Measurements from ENCODE around the gene ENPP6. TPM values are rescaled to one million over a fixed set of nuclear protein-coding genes. Genes with fewer than 3 reads are reported as not detected.

The ENPP6 gene
- total and polyA plus RNA-seq, 4 donors: 0.13 to 1.8 (median 0.19) TPM; not detected in 1

DNA sequence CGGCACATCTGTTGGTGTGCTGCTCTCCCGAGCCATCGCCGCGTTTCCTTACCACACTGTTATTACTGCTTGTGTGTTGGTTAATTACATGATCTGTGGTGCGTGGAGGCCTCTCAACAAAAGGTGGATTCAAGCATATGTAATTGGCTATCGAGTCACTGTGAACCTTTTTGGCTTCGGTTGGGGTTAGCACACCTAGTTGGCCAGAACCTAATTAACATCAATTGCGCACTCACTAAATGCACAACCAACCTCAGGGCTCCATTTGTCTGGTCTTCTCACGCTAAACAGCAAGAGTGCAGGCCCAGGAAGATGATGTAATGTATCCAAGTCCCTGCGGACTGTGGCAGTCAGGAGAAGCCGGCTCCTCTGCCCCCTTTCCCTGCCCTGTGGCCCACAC lies 17.4 kb downstream of the ENPP6 start:
- Histone ChIP-seq H3K27ac (ENCODE audit: low read depth in 1 of 2, low read length in 2 of 2) (no peak overlapping the region), H3K4me1 (ENCODE audit: control insufficient read depth in 1 of 2, insufficient read depth in 2 of 2, low read length in 2 of 2) (no peaks in the 10 kb centered on the region), H3K27me3 (ENCODE audit: control insufficient read depth in 1 of 2, insufficient read depth in 2 of 2, low read length in 1 of 2) (no peaks in the 10 kb centered on the region), H3K4me3 (ENCODE audit: low read length in 2 of 2) (no peak overlapping the region), H3K36me3 (ENCODE audit: control insufficient read depth in 1 of 2, insufficient read depth in 2 of 2, low read length in 1 of 2) (no peaks in the 10 kb centered on the region), H3K9me3 (ENCODE audit: control insufficient read depth, low read length) (no peaks in the 10 kb centered on the region)
- intact Hi-C loops (cut with DNase I): no loop called here
- WGBS, 2 donors: 88 to 90% methylated on average over 12 of the region's 12 CpGs
- DNase-seq (no peak), ATAC-seq (ENCODE audit: low FRiP score) (no peak)

DNA sequence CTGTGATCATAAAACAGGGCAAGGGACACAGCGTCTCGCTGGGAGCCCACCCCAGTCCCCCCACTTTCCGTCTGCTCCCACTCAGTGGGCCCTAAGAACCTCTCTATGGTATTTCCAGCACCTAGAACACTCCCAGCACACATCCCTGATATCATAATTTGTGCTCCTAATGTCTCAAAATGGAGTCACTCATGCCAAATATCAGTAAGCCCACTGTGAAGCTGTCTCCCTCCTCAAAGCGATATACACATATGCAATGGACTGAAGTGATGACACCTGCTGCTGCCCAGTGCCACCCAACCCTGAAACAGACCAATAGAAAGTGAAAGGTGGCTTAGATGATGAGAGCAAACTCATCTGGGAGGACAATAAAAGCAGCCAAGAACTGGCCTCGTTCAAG lies 17.9 kb downstream of the ENPP6 start:
- intact Hi-C loops (cut with DNase I): no loop called here
- Histone ChIP-seq H3K27ac (ENCODE audit: low read depth in 1 of 2, low read length in 2 of 2) (no peak overlapping the region), H3K4me3 (ENCODE audit: low read length in 2 of 2) (no peak overlapping the region), H3K27me3 (ENCODE audit: control insufficient read depth in 1 of 2, insufficient read depth in 2 of 2, low read length in 1 of 2) (no peaks in the 10 kb centered on the region), H3K36me3 (ENCODE audit: control insufficient read depth in 1 of 2, insufficient read depth in 2 of 2, low read length in 1 of 2) (no peaks in the 10 kb centered on the region), H3K9me3 (ENCODE audit: control insufficient read depth, low read length) (no peaks in the 10 kb centered on the region), H3K4me1 (ENCODE audit: control insufficient read depth in 1 of 2, insufficient read depth in 2 of 2, low read length in 2 of 2) (no peaks in the 10 kb centered on the region)
- WGBS, 2 donors: 95 to 96% methylated on average over 5 of the region's 5 CpGs
- DNase-seq: no peak
- ATAC-seq (ENCODE audit: low FRiP score): no peak

DNA sequence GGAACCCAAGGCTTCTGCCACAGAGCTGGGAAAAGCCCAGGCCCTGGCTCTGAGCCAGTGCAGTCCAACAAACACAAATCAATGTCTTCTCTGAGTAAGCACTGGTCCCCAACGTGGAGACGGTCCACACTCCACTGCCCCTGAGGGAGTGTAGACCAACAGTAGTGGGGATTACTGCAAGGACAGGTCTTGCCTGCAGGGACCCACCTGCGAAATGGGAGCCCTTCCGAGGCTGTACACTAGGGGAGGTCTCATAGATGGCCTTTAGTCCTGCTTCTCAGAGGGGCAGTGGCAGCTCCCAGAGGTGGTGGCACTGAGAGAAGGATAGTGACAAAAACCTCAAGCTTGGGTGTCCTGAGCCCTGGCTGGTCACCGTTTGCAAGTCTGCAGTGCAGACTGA lies 19.5 kb downstream of the ENPP6 start:
- no peak overlapping the region for H3K4me3 ChIP-seq (ENCODE audit: low read length in 2 of 2)
- no peaks in the 10 kb centered on the region for H3K27me3 ChIP-seq (ENCODE audit: control insufficient read depth in 1 of 2, insufficient read depth in 2 of 2, low read length in 1 of 2)
- WGBS, 2 donors: 61 to 65% methylated on average over 5 of the region's 5 CpGs
- no peaks in the 10 kb centered on the region for H3K36me3 ChIP-seq (ENCODE audit: control insufficient read depth in 1 of 2, insufficient read depth in 2 of 2, low read length in 1 of 2)
- ATAC-seq (ENCODE audit: low FRiP score): no peak
- DNase-seq: no peak
- H3K4me1 ChIP-seq (ENCODE audit: control insufficient read depth in 1 of 2, insufficient read depth in 2 of 2, low read length in 2 of 2): no peaks in the 10 kb centered on the region
- no peaks in the 10 kb centered on the region for H3K9me3 ChIP-seq (ENCODE audit: control insufficient read depth, low read length)
- intact Hi-C loops (cut with DNase I): no loop called here
- no peak overlapping the region for H3K27ac ChIP-seq (ENCODE audit: low read depth in 1 of 2, low read length in 2 of 2)

- DNase-seq (no peak), ATAC-seq (ENCODE audit: low FRiP score) (peak; percentile 20)
- Histone ChIP-seq H3K36me3 (ENCODE audit: control insufficient read depth in 1 of 2, insufficient read depth in 2 of 2, low read length in 1 of 2) (no peaks in the 10 kb centered on the region), H3K27me3 (ENCODE audit: control insufficient read depth in 1 of 2, insufficient read depth in 2 of 2, low read length in 1 of 2) (no peaks in the 10 kb centered on the region), H3K4me1 (ENCODE audit: control insufficient read depth in 1 of 2, insufficient read depth in 2 of 2, low read length in 2 of 2) (no peaks in the 10 kb centered on the region), H3K27ac (ENCODE audit: low read depth in 1 of 2, low read length in 2 of 2) (no peak overlapping the region), H3K4me3 (ENCODE audit: low read length in 2 of 2) (no peak overlapping the region), H3K9me3 (ENCODE audit: control insufficient read depth, low read length) (no peaks in the 10 kb centered on the region)
- intact Hi-C loops (cut with DNase I): no loop called here
- WGBS, 2 donors: 93 to 94% methylated on average over 3 of the region's 3 CpGs
Observed at GRCh38 chr4:184197536-184198082, 20.1 kb downstream of the ENPP6 start.

DNA sequence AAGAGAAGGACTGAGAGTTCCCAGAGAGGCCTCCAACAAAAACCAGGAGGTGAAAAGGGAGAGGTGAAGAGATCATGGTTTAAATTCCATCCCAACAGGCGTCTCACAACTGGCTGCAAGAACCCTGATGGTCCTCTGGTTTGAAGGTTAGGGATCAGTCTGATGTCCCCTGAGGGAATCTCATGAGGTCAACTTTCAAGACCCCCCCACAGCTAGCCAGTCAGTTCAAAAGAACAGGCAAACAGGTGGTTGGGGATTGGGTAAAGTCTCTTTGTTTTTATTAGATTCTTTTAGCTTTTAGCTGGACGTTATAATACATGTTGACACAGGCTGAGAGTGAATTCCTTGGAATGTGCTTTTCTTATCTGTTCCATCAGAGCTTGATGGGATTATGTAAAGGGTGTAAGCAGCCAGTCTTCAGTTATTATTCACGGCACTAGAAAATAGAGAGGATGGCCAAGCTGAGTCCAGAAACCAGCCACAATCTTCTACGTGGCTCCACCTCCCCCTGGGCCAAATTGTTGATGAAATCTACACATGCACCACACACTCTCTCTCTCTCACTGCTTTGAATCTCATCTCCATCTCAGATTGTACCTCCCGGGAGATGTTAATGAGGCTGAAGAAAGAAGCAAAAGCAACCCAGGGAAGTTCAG lies 20.8 kb downstream of the ENPP6 start:
- no peak overlapping the region for H3K27ac ChIP-seq (ENCODE audit: low read depth in 1 of 2, low read length in 2 of 2)
- H3K9me3 ChIP-seq (ENCODE audit: control insufficient read depth, low read length): no peaks in the 10 kb centered on the region
- ATAC-seq (ENCODE audit: low FRiP score) (peak; percentile 74), DNase-seq (no peak)
- H3K36me3 ChIP-seq (ENCODE audit: control insufficient read depth in 1 of 2, insufficient read depth in 2 of 2, low read length in 1 of 2): no peaks in the 10 kb centered on the region
- WGBS, 2 donors: 26 to 31% methylated on average over 5 of the region's 5 CpGs
- no peaks in the 10 kb centered on the region for H3K27me3 ChIP-seq (ENCODE audit: control insufficient read depth in 1 of 2, insufficient read depth in 2 of 2, low read length in 1 of 2)
- no peaks in the 10 kb centered on the region for H3K4me1 ChIP-seq (ENCODE audit: control insufficient read depth in 1 of 2, insufficient read depth in 2 of 2, low read length in 2 of 2)
- intact Hi-C loops (cut with DNase I): no loop called here
- H3K4me3 ChIP-seq (ENCODE audit: low read length in 2 of 2): no peak overlapping the region

GRCh38 chr4:184193556-184194525 lies 23.8 kb downstream of the ENPP6 start:
- DNase-seq: no peak
- Histone ChIP-seq H3K36me3 (ENCODE audit: control insufficient read depth in 1 of 2, insufficient read depth in 2 of 2, low read length in 1 of 2) (no peaks in the 10 kb centered on the region), H3K27ac (ENCODE audit: low read depth in 1 of 2, low read length in 2 of 2) (no peak overlapping the region), H3K4me3 (ENCODE audit: low read length in 2 of 2) (no peak overlapping the region), H3K27me3 (ENCODE audit: control insufficient read depth in 1 of 2, insufficient read depth in 2 of 2, low read length in 1 of 2) (no peaks in the 10 kb centered on the region), H3K4me1 (ENCODE audit: control insufficient read depth in 1 of 2, insufficient read depth in 2 of 2, low read length in 2 of 2) (no peaks in the 10 kb centered on the region), H3K9me3 (ENCODE audit: control insufficient read depth, low read length) (peaks cover 1% of the 10 kb centered on the region)
- WGBS, 2 donors: 89 to 91% methylated on average over 15 of the region's 15 CpGs
- ATAC-seq (ENCODE audit: low FRiP score): no peak
- intact Hi-C loops (cut with DNase I): no loop called here

DNA sequence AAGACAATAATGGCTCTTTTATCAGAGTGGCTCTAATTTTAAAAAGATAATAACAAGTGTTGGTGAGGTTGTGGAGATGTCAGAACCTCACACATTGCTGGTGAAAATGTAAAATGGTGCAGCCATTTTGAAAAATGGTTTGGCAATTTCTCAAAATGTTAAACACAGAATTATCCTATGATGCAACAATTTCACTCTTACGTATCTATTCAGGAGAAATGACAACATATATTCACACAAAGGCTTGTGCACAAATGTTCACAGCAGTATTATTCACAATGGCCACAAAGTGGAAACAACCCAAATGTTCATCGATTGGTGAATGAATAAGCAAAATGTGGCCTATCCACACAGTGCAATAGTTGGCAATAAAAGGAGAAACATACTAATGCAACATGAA lies 24.7 kb downstream of the ENPP6 start:
- no peak overlapping the region for H3K4me3 ChIP-seq (ENCODE audit: low read length in 2 of 2)
- no peak for DNase-seq
- WGBS, 2 donors: 92 to 95% methylated on average over 2 of the region's 2 CpGs

DNA sequence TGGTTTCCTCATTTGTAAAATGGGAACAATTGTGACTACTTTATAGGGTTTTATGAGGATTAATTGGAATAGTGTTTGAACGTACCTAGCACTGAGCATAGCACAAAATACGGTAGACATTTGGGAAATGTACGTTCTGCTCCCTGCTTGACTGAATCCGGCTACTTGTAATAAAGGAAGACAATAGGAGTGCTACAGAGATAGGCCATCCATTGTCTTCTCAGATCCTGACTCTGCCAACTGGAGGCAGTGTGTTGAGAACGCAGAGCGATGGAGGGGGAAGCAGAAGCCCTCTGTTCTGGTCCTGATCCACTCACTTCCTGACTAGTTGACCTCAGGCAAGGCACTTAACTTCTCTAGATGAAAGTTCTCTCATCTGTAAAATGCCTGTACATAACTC lies 26.4 kb downstream of the ENPP6 start:
- ATAC-seq (ENCODE audit: low FRiP score) (no peak), DNase-seq (no peak)
- intact Hi-C loops (cut with DNase I): no loop called here
- Histone ChIP-seq H3K4me1 (ENCODE audit: control insufficient read depth in 1 of 2, insufficient read depth in 2 of 2, low read length in 2 of 2) (no peaks in the 10 kb centered on the region), H3K27ac (ENCODE audit: low read depth in 1 of 2, low read length in 2 of 2) (no peak overlapping the region), H3K9me3 (ENCODE audit: control insufficient read depth, low read length) (peaks cover 1% of the 10 kb centered on the region), H3K36me3 (ENCODE audit: control insufficient read depth in 1 of 2, insufficient read depth in 2 of 2, low read length in 1 of 2) (no peaks in the 10 kb centered on the region), H3K27me3 (ENCODE audit: control insufficient read depth in 1 of 2, insufficient read depth in 2 of 2, low read length in 1 of 2) (no peaks in the 10 kb centered on the region), H3K4me3 (ENCODE audit: low read length in 2 of 2) (no peak overlapping the region)
- 95 to 98% methylated on average over 6 of the region's 6 CpGs for WGBS, 2 donors

More for the DNA sequence above, 24.7 kb downstream of the ENPP6 start:
- Histone ChIP-seq H3K27ac (ENCODE audit: low read depth in 1 of 2, low read length in 2 of 2) (no peak overlapping the region), H3K4me1 (ENCODE audit: control insufficient read depth in 1 of 2, insufficient read depth in 2 of 2, low read length in 2 of 2) (no peaks in the 10 kb centered on the region), H3K36me3 (ENCODE audit: control insufficient read depth in 1 of 2, insufficient read depth in 2 of 2, low read length in 1 of 2) (no peaks in the 10 kb centered on the region), H3K27me3 (ENCODE audit: control insufficient read depth in 1 of 2, insufficient read depth in 2 of 2, low read length in 1 of 2) (no peaks in the 10 kb centered on the region), H3K9me3 (ENCODE audit: control insufficient read depth, low read length) (peaks cover 1% of the 10 kb centered on the region)
- ATAC-seq (ENCODE audit: low FRiP score): no peak
- intact Hi-C loops (cut with DNase I): no loop called here
